Measurements from ENCODE around the gene FANCC.

DNA sequence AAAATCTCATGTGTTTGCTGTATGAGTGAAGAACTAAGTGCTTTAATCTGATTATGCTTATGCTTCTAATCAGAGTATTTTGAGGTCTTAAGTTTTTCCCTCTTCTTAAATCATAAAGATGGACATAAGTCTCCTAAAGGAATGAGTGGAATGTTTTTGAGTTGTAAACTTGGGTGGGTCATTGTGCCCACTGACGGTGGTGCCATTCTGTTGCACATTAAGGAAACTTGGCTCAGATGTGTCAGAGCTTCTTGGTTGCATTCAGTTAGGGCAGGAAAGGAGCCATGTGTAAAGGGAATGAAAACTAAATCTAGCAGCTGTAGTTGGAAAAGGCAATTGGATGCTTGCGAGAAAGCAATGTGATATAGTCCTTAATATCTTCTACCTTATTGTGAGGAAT, 256.6 kb downstream of the FANCC start:
- TF ChIP-seq FOXM1 (IDR thresholded peaks at IDR 0.05; ENCODE audit: borderline replicate concordance) (no peak), SUZ12 (IDR thresholded peaks at IDR 0.05) (no peak), HDGF (IDR thresholded peaks at IDR 0.05; ENCODE audit: borderline replicate concordance) (no peak), ZNF384 (IDR thresholded peaks at IDR 0.05) (no peak), FOXA1 (IDR thresholded peaks at IDR 0.05) (no peak), FOXK2 (IDR thresholded peaks at IDR 0.05) (no peak), BHLHE40 (IDR thresholded peaks at IDR 0.05; ENCODE audit: borderline replicate concordance) (no peak), ARNT (IDR thresholded peaks at IDR 0.05) (no peak), SP1 (IDR thresholded peaks at IDR 0.05) (no peak)
- TF ChIP-seq, protein P1, sequence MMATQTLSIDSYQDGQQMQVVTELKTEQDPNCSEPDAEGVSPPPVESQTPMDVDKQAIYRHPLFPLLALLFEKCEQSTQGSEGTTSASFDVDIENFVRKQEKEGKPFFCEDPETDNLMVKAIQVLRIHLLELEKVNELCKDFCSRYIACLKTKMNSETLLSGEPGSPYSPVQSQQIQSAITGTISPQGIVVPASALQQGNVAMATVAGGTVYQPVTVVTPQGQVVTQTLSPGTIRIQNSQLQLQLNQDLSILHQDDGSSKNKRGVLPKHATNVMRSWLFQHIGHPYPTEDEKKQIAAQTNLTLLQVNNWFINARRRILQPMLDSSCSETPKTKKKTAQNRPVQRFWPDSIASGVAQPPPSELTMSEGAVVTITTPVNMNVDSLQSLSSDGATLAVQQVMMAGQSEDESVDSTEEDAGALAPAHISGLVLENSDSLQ (IDR thresholded peaks at IDR 0.05), result no peak

All from HEK293T (cell line).